GM23338 (cell line): ENCODE measurements around the gene NLRP1.

Source experiments
- CTCF ChIP-seq, 2 experiments: fragments of 200-600 bp in 1 of 2; sonication (generic) in 1 of 2; conservative IDR thresholded peaks; 2 replicates each; pipeline versions ENCODE4 v1.5.1 to v1.6.1; 2016 to 2017; ENCODE audit warnings: antibody characterized with exemption in 2 of 2, low read depth in 2 of 2, mild to moderate bottlenecking in 2 of 2, moderate library complexity in 1 of 2
- EZH2 ChIP-seq: fragments of 200-600 bp; sonication (generic); IDR thresholded peaks from one replicate; pipeline ENCODE4 v1.8.0; 2017; ENCODE audit warnings: antibody characterized with exemption, mild to moderate bottlenecking, low read depth; ENCODE audit not compliant: unreplicated experiment

- no peak for TF ChIP-seq CTCF (conservative IDR thresholded peaks at IDR 0.05; ENCODE audit: low read depth in 2 of 2)
- no peak for TF ChIP-seq EZH2
These were observed 24.2 kb upstream of the NLRP1 start for GRCh38 chr17:5608399-5609112.
